Heart left ventricle (tissue), 16 donors: ENCODE results near the gene KCTD6. TPM values are rescaled to one million over a fixed set of nuclear protein-coding genes. Genes with fewer than 3 reads are reported as not detected.

Experiments used
- ATAC-seq, 4 donors: fragments of 200-7000 bp; cut with Tn5 transposase; one replicate each; pipeline ENCODE4 v1.9.1; 2020 to 2022; ENCODE audit warnings: moderate library complexity in 4 of 4, mild to moderate bottlenecking in 3 of 4, moderate number of reproducible peaks in 1 of 4
- DNase-seq, 5 donors: peaks; one replicate each; pipeline ENCODE4 v3.0.0-alpha.2; 2020
- H3K27ac ChIP-seq, 12 donors: fragments of 200-600 bp; sonication (generic) in 4 of 12; one replicate each; pipeline versions ENCODE4 v1.5.0 to v1.8.0; 2016 to 2022; ENCODE audit warnings: mild to moderate bottlenecking in 2 of 12
- H3K27me3 ChIP-seq, 9 donors: fragments of 200-600 bp; sonication (generic) in 2 of 9; one replicate each; pipeline versions ENCODE4 v1.5.1 to v1.8.0; 2016 to 2022; ENCODE audit warnings: mild to moderate bottlenecking in 3 of 9
- H3K36me3 ChIP-seq, 9 donors: fragments of 200-600 bp; sonication (generic) in 2 of 9; one replicate each; pipeline versions ENCODE4 v1.5.0 to v1.8.0; 2018 to 2022; ENCODE audit warnings: mild to moderate bottlenecking in 2 of 9
- H3K4me1 ChIP-seq, 12 donors: fragments of 200-600 bp; sonication (generic) in 4 of 12; one replicate each; pipeline versions ENCODE4 v1.5.0 to v1.8.0; 2016 to 2022; ENCODE audit warnings: mild to moderate bottlenecking in 3 of 12
- H3K4me3 ChIP-seq, 12 donors: fragments of 200-600 bp; sonication (generic) in 4 of 12; one replicate each; pipeline versions ENCODE4 v1.5.0 to v1.8.0; 2017 to 2022; ENCODE audit warnings: mild to moderate bottlenecking in 9 of 12, moderate library complexity in 4 of 12
- H3K9me3 ChIP-seq, 12 donors: fragments of 200-600 bp; sonication (generic) in 4 of 12; one replicate each; pipeline versions ENCODE4 v1.5.0 to v1.8.0; 2016 to 2022; ENCODE audit warnings: mild to moderate bottlenecking in 1 of 12
- POLR2A ChIP-seq, 2 donors: fragments of 450-650 bp; IDR thresholded peaks; one replicate each; pipeline ENCODE4 v1.6.1; 2017; ENCODE audit warnings: antibody characterized with exemption in 2 of 2, mild to moderate bottlenecking in 2 of 2, moderate library complexity in 2 of 2
- WGBS, 4 donors: extraction: QIAGEN DNeasy Blood & Tissue Kit in 2 of 4; methylation state at CpG; one replicate each; pipeline versions ENCODE4 v1.1.5 to v1.1.7; 2013 to 2018; 5-methylcytosine and 5-hydroxymethylcytosine counted together
- intact Hi-C, 10 donors: fragments of 100-400 bp; cut with DNase I; formaldehyde crosslinking; loops; one replicate each; pipeline versions ENCODE4 v1.11.1 to v1.14.2; 2022
- polyA plus RNA-seq, 2 donors: library from polyadenylated mRNA; stranded (reverse); fragments of 200-250 nt; gene quantifications; one replicate each; pipeline ENCODE4 v1.2.3, GENCODE V29; 2013
- total RNA-seq, 9 donors: library from RNA; depleted of rRNA in 2 of 9; stranded (reverse); fragments of >200 nt in 2 of 9; fragmentation: NEBNext Ultra II Directional in 3 of 9; extraction: Animal tissue kit (Norgen Biotek cat#: 25700) in 3 of 9; gene quantifications; one replicate each; pipeline versions ENCODE4 v1.1.0 to v1.2.4, GENCODE V29; 2016 to 2023
- TF ChIP-seq, protein P1 (sequence below), 12 donors: fragments of 200-600 bp; sonication (generic) in 4 of 12; IDR thresholded peaks; one replicate each; pipeline versions ENCODE4 v1.5.0 to v1.8.0; 2018 to 2022; ENCODE audit warnings: antibody characterized with exemption in 12 of 12, mild to moderate bottlenecking in 5 of 12
- donor health status: ischemic (EF 13 %, LVEDD 7.1; RV severe dilation, severe dysfunction).
- donor health status: healthy with polysubstance abuse.
- donor health status: DM: no; HTN: yes; CAD: no.
- donor health status: DM: no; HTN: no; CAD: no.
- donor health status: ischemic (EF 25% LVEDD 6.9; RV normal size, moderate dysfunction).
- donor health status: ischemic (EF 25% LVEDD 5.7; RV mildly dilated, moderate dysfunction).
- donor health status: healthy.
- donor health status: DM: yes; HTN: yes; CAD: no.
- donor health status: ischemic (EF 35%, LVEDD 5.7; RV mildly dilated, moderate dysfunction).
- donor health status: nonischemic (EF 11% LVEDD 7.7; RV severe dilation, severe dysfunction).
- donor health status: DM: yes; HTN: yes; CAD: no.
- donor health status: PGD.
- donor health status: ischemic (EF 29% LVEDD 5.4; RV normal size, mild dysfunction).
- donor health status: nonischemic (EF 23%, LVEDD 6.1; RV moderate dilation, normal function).

The KCTD6 gene
- total and polyA plus RNA-seq, 11 donors = 5.7 to 10.5 (median 6.9) TPM

DNA sequence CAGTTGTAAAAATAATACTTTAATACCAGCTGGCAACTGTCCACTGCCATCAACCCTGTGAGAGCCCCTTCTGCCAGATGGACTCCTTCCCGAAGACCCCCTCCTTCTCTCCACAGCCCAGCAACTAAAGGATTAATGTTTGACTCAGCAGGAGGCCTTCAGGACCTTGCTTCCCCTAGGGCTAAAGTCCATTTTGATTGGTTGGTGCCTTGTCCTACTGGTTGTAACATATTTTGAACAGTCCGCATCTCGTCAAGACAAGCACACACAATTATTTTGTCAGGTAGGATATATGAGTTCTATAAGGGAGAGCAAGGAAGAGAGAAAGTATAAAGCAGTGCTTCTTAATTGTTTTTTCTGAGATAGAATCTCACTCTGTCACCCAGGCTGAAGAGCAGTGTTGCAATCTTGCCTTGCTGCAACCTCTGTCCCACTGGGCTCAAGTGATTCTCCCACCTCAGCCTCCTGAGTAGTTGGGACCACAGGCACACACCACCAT is 26.4 kb downstream of the KCTD6 start:
- no peaks in the 10 kb centered on the region for H3K9me3 ChIP-seq
- no peak overlapping the region for H3K4me3 ChIP-seq
- WGBS, 4 donors = 72 to 73% (median 72%) methylated on average over 3 of the region's 3 CpGs
- no peaks in the 10 kb centered on the region for H3K4me1 ChIP-seq
- peaks cover 8 to 99% (median 81%) of the 10 kb centered on the region in 9 donors for H3K36me3 ChIP-seq
- ATAC-seq = no peak
- intact Hi-C loops = no loop called here
- no peak overlapping the region for H3K27ac ChIP-seq
- H3K27me3 ChIP-seq = no peaks in the 10 kb centered on the region
- TF ChIP-seq, protein P1, sequence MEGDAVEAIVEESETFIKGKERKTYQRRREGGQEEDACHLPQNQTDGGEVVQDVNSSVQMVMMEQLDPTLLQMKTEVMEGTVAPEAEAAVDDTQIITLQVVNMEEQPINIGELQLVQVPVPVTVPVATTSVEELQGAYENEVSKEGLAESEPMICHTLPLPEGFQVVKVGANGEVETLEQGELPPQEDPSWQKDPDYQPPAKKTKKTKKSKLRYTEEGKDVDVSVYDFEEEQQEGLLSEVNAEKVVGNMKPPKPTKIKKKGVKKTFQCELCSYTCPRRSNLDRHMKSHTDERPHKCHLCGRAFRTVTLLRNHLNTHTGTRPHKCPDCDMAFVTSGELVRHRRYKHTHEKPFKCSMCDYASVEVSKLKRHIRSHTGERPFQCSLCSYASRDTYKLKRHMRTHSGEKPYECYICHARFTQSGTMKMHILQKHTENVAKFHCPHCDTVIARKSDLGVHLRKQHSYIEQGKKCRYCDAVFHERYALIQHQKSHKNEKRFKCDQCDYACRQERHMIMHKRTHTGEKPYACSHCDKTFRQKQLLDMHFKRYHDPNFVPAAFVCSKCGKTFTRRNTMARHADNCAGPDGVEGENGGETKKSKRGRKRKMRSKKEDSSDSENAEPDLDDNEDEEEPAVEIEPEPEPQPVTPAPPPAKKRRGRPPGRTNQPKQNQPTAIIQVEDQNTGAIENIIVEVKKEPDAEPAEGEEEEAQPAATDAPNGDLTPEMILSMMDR (IDR thresholded peaks at IDR 0.05) = no peak
- TF ChIP-seq POLR2A (IDR thresholded peaks at IDR 0.05) = no peak
- DNase-seq = no peak

DNA sequence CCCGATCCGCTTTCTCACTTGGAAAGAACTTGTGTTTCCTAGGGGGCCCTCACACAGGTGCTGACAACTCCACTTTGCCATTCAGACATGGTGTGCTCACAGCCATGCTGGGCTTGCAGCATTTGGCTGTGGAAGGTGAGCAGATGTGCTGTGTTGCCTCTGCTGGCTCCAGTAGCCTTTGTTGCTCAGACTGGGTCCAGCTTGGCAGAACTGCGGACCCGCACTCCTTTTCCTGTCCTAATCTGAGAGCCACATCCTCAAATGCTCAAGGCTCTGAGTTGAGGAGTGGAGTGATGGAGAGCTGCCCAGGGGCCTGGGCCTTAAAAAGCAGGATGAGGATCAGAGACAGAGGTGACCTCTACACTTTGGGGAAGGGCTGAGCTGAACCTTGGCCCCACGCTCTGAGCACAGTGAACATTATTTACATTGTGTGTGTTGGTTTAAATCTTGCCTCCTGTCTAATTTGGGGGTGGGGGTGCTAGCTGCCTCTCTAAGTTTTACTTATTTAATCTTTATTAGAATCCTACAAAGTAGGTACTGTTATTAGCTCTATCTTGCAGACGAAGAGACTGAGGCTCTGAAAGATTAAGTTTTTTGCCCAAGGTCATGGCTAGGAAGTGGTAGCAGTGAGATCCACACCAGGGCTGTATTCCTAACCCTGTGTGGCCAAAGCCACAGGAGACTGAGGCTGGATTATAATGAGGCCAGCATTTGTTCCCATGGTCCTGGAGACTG is 27.9 kb downstream of the KCTD6 start:
- no peak for DNase-seq
- no peak overlapping the region for H3K27ac ChIP-seq
- no peak for ATAC-seq
- H3K4me3 ChIP-seq = no peak overlapping the region
- WGBS, 4 donors = 82 to 89% (median 86%) methylated on average over 6 of the region's 6 CpGs
- H3K27me3 ChIP-seq = no peaks in the 10 kb centered on the region
- intact Hi-C loops = no loop called here
- TF ChIP-seq, protein P1 (IDR thresholded peaks at IDR 0.05) = no peak
- TF ChIP-seq POLR2A (IDR thresholded peaks at IDR 0.05) = no peak
- H3K9me3 ChIP-seq = no peaks in the 10 kb centered on the region
- no peaks in the 10 kb centered on the region for H3K4me1 ChIP-seq
- peaks cover 8 to 99% (median 83%) of the 10 kb centered on the region in 9 donors for H3K36me3 ChIP-seq

DNA sequence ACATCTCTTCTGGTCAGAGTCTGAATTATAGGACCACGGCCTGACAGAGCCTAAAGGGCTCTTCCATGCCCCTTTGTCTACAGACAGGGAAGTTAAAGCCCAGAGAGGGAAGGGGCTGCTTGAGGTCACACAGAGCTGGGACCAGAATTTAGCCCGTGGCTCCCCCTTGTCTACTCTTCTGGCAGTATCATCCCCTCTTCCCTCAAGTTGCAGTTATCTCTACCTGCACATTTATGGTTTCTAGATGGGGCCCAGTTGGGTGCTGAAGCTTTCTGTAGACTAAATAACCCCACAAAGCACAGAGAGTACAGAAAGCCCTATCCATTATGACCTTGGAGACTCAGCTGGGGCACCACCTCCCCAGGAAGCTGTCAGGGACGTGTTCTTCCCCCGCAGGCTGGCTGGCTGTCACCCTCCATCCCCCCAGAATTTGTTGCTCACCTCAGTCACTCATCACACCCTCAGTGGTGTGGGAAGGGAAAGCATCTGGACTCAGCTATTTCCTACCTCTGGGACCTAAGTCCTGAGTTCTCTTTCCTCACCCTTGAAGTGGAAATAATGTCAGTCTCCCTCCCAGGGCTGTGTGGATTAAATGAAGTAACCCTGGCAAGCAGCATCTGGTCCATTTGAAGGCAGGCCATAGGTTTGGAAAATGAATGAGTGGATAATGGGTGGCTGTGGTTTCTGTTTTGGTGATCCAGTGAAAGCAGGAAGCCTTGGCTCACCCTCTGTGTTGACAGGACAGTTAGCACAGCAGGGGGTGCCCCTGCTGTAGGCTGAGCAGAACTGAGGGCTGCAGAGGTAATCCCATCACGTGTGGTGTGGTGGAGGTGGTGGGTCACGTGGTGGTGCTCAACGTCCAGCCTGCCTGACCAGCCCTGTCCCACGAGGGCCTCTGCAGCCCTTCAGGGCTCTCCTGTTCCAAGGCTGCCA is 28.8 kb downstream of the KCTD6 start:
- Histone ChIP-seq H3K27ac (no peak overlapping the region), H3K36me3 (peaks cover 8 to 99% (median 81%) of the 10 kb centered on the region in 9 donors), H3K9me3 (no peaks in the 10 kb centered on the region), H3K27me3 (no peaks in the 10 kb centered on the region), H3K4me1 (no peaks in the 10 kb centered on the region), H3K4me3 (no peak overlapping the region)
- WGBS, 4 donors = 47 to 69% (median 64%) methylated on average over 8 of the region's 8 CpGs
- TF ChIP-seq POLR2A (IDR thresholded peaks at IDR 0.05) = no peak
- TF ChIP-seq, protein P1 (IDR thresholded peaks at IDR 0.05) = no peak
- ATAC-seq = peak in 1 of 4 donors; percentile 27
- no peak for DNase-seq
- intact Hi-C loops = no loop called here

GRCh38 chr3:58521336-58521670 is 29.4 kb downstream of the KCTD6 start:
- H3K4me1 ChIP-seq = peaks cover 0 to under 1% (median 0%) of the 10 kb centered on the region in 12 donors
- H3K27ac ChIP-seq = no peak overlapping the region
- H3K27me3 ChIP-seq = no peaks in the 10 kb centered on the region
- no peaks in the 10 kb centered on the region for H3K9me3 ChIP-seq
- TF ChIP-seq, protein P1 (IDR thresholded peaks at IDR 0.05) = no peak
- TF ChIP-seq POLR2A (IDR thresholded peaks at IDR 0.05) = no peak
- H3K36me3 ChIP-seq = peaks cover 8 to 99% (median 83%) of the 10 kb centered on the region in 9 donors
- ATAC-seq = no peak
- intact Hi-C loops = no loop called here
- DNase-seq = no peak
- 85 to 97% (median 89%) methylated on average over 3 of the region's 3 CpGs for WGBS, 4 donors
- no peak overlapping the region for H3K4me3 ChIP-seq
